IMR-90 (cell line): ENCODE results near the gene LINC01488. TPM values are rescaled to one million over a fixed set of nuclear protein-coding genes. Genes with fewer than 3 reads are reported as not detected.

Experiments
- ATAC-seq: fragments of 200-7000 bp; cut with Tn5 transposase; 2 replicates; pipeline ENCODE4 v1.9.1; 2020; ENCODE audit warnings: low read depth, mild to moderate bottlenecking, moderate library complexity
- BruUV-seq: library from RNA; stranded (reverse); fragments of 400-500 nt; replicated peaks from 2 replicates; lab custom pipeline; 2021; lab: Mats Ljungman, UMichigan
- CTCF ChIA-PET: fragments of 300-600 bp; formaldehyde crosslinking; extraction: SDS; loops from one replicate; lab custom pipeline; 2021; ENCODE audit warnings: antibody characterized with exemption; lab: Yijun Ruan, JAX
- POLR2A ChIA-PET: fragments of 300-600 bp; sonication (Branson Sonifier 250); formaldehyde crosslinking; loops from one replicate; lab custom pipeline; 2022; ENCODE audit warnings: antibody characterized with exemption; ENCODE audit not compliant: unreplicated experiment; lab: Charles Lee
- DNase-seq: peaks from one replicate; pipeline ENCODE4 v3.0.0; 2013
- H2AFZ ChIP-seq: replicated peaks from 2 replicates; pipeline ENCODE3; 2013; ENCODE audit warnings: low read length, mild to moderate bottlenecking; ENCODE audit not compliant: poor library complexity
- H2AK5ac ChIP-seq: 2 replicates; pipeline ENCODE4 v1.6.1; 2013; ENCODE audit warnings: low read depth, low read length, inconsistent platforms
- H2AK9ac ChIP-seq: replicated peaks from 2 replicates; pipeline ENCODE3; 2013; ENCODE audit warnings: mild to moderate bottlenecking, low read depth, low read length, moderate library complexity; ENCODE audit not compliant: poor library complexity
- H2BK120ac ChIP-seq: 2 replicates; pipeline ENCODE4 v1.6.1; 2013; ENCODE audit warnings: low read depth, low read length, inconsistent platforms
- H2BK15ac ChIP-seq: 3 replicates; pipeline ENCODE4 v1.6.1; 2013; ENCODE audit warnings: low read depth, low read length, inconsistent platforms
- H2BK20ac ChIP-seq: 2 replicates; pipeline ENCODE4 v1.6.1; 2013; ENCODE audit warnings: low read depth, mild to moderate bottlenecking, inconsistent platforms, low read length, moderate library complexity
- H2BK5ac ChIP-seq: 2 replicates; pipeline ENCODE4 v1.6.1; 2013; ENCODE audit warnings: mild to moderate bottlenecking, low read depth, low read length, inconsistent platforms; ENCODE audit not compliant: poor library complexity, severe bottlenecking
- H3K14ac ChIP-seq: replicated peaks from 2 replicates; pipeline ENCODE4 v1.6.1; 2013; ENCODE audit warnings: low read depth, low read length, inconsistent platforms
- H3K18ac ChIP-seq: 2 replicates; pipeline ENCODE4 v1.6.1; 2013; ENCODE audit warnings: low read depth, low read length, control low read depth
- H3K23ac ChIP-seq: 2 replicates; pipeline ENCODE4 v1.6.1; 2013; ENCODE audit warnings: low read depth, low read length, inconsistent platforms
- H3K27ac ChIP-seq: 2 replicates; pipeline ENCODE4 v1.5.1; 2013; ENCODE audit warnings: mild to moderate bottlenecking, control low read depth, low read length; ENCODE audit not compliant: insufficient read depth
- H3K27me3 ChIP-seq: 2 replicates; pipeline ENCODE4 v1.6.1; 2013; ENCODE audit warnings: low read length; ENCODE audit not compliant: control insufficient read depth, insufficient read depth
- H3K36me3 ChIP-seq: 2 replicates; pipeline ENCODE4 v1.6.1; 2013; ENCODE audit warnings: low read length, mixed read lengths; ENCODE audit not compliant: control insufficient read depth, insufficient read depth
- H3K4ac ChIP-seq: 2 replicates; pipeline ENCODE4 v1.6.1; 2013; ENCODE audit warnings: low read depth, low read length, inconsistent platforms
- H3K4me1 ChIP-seq: 2 replicates; pipeline ENCODE4 v1.6.1; 2013; ENCODE audit warnings: low read length, mixed read lengths; ENCODE audit not compliant: control insufficient read depth, insufficient read depth
- H3K4me2 ChIP-seq: 2 replicates; pipeline ENCODE4 v1.6.1; 2013; ENCODE audit warnings: low read depth, mild to moderate bottlenecking, control low read depth, low read length, moderate library complexity
- H3K4me3 ChIP-seq: 2 replicates; pipeline ENCODE4 v1.5.1; 2013; ENCODE audit warnings: low read depth, mild to moderate bottlenecking, control low read depth, low read length, moderate library complexity; ENCODE audit not compliant: insufficient read depth
- H3K56ac ChIP-seq: 2 replicates; pipeline ENCODE4 v1.6.1; 2013; ENCODE audit warnings: low read length, inconsistent platforms; ENCODE audit not compliant: insufficient read depth; ENCODE audit errors: extremely low read depth
- H3K79me1 ChIP-seq, 2 experiments: 2 replicates each; pipeline ENCODE4 v1.6.1; 2013; ENCODE audit warnings: low read length in 2 of 2, inconsistent platforms in 1 of 2, low read depth in 1 of 2
- H3K9ac ChIP-seq: 2 replicates; pipeline ENCODE4 v1.6.1; 2013; ENCODE audit warnings: low read depth, low read length, control low read depth
- H3K9me1 ChIP-seq: 2 replicates; pipeline ENCODE4 v1.6.1; 2013; ENCODE audit warnings: low read length, inconsistent platforms; ENCODE audit not compliant: insufficient read depth
- H3K9me3 ChIP-seq: 2 replicates; pipeline ENCODE4 v1.6.1; 2013; ENCODE audit warnings: low read length; ENCODE audit not compliant: control insufficient read depth, insufficient read depth
- H4K20me1 ChIP-seq: 2 replicates; pipeline ENCODE4 v1.6.1; 2013; ENCODE audit warnings: low read length, inconsistent platforms; ENCODE audit not compliant: insufficient read depth
- H4K5ac ChIP-seq: 2 replicates; pipeline ENCODE4 v1.6.1; 2013; ENCODE audit warnings: mild to moderate bottlenecking, low read depth, low read length, control low read depth
- H4K8ac ChIP-seq, 2 experiments: 2 replicates each; pipeline ENCODE4 v1.6.1; 2013; ENCODE audit warnings: low read depth in 2 of 2, low read length in 2 of 2, control low read depth in 1 of 2, inconsistent platforms in 1 of 2
- H4K91ac ChIP-seq: 2 replicates; pipeline ENCODE4 v1.6.1; 2013; ENCODE audit warnings: low read depth, low read length, inconsistent platforms; ENCODE audit not compliant: insufficient read depth
- MAFK ChIP-seq: IDR thresholded peaks from 2 replicates; pipeline ENCODE4 v1.6.1; 2012; ENCODE audit warnings: low read depth, low read length, improper control_type of control experiment
- WGBS, 2 experiments: methylation state at CpG; one replicate each; pipeline versions ENCODE4 v1.1.5 to v1.1.7; 2013; ENCODE audit warnings: missing lambda C conversion rate in 2 of 2; ENCODE audit not compliant: insufficient read length in 1 of 2; ENCODE audit errors: extremely low coverage in 2 of 2; 5-methylcytosine and 5-hydroxymethylcytosine counted together
- dilution Hi-C: fragments of 300-500 bp; cut with HindIII; formaldehyde crosslinking; loops from one replicate; pipeline ENCODE4 v1.14.3; 2018; ENCODE audit warnings: low sequenced_read_pairs; ENCODE audit not compliant: unreplicated experiment
- in situ Hi-C: fragments of 300-500 bp; cut with MboI; formaldehyde crosslinking; loops from 3 replicates; pipeline ENCODE4 v1.14.3; 2019; ENCODE audit warnings: low sequenced_read_pairs, inconsistent platforms, mixed read lengths
- intact Hi-C: fragments of 100-400 bp; cut with micrococcal nuclease; formaldehyde crosslinking; loops from 2 replicates; pipeline ENCODE4 v1.10.0; 2022
- polyA plus RNA-seq, 3 experiments: library from polyadenylated mRNA; depleted of rRNA; stranded (reverse); fragments of >200 nt; gene quantifications; 2 replicates each; pipeline ENCODE4 v1.2.3, GENCODE V29; 2012; ENCODE audit warnings: low replicate concordance in 1 of 3
- total RNA-seq: library from RNA; depleted of rRNA; stranded (reverse); fragments of >200 nt; gene quantifications from 2 replicates; pipeline ENCODE4 v1.2.3, GENCODE V29; 2012

Gene LINC01488
- total and polyA plus RNA-seq, 2 of the 4 experiments (the other 2 are of a cell fraction) = not detected

GRCh38 chr11:69533296-69534165 lies 52.1 kb downstream of the LINC01488 start:
- H4K5ac ChIP-seq = no peak overlapping the region
- H2AK9ac ChIP-seq = no peak overlapping the region
- no peak overlapping the region for H2BK20ac ChIP-seq
- H3K4ac ChIP-seq = no peak overlapping the region
- ATAC-seq = no peak
- in situ Hi-C loops (no loop called here), dilution Hi-C loops (no loop called here), intact Hi-C loops (no loop called here)
- no peak overlapping the region for H3K23ac ChIP-seq
- H4K8ac ChIP-seq = no peak overlapping the region
- no peak overlapping the region for H3K9ac ChIP-seq
- peaks cover 21% of the 10 kb centered on the region for H3K27me3 ChIP-seq
- no peaks in the 10 kb centered on the region for H3K9me3 ChIP-seq
- H3K18ac ChIP-seq = no peak overlapping the region
- H3K14ac ChIP-seq = no peak overlapping the region
- no peak overlapping the region for H4K91ac ChIP-seq
- WGBS, 2 experiments = 64% methylated on average over 13 of the region's 23 CpGs; no CpG with 5 or more reads in 1 of the 2 experiments
- no peaks in the 10 kb centered on the region for H3K36me3 ChIP-seq
- H3K56ac ChIP-seq = no peak overlapping the region
- CTCF ChIA-PET = no interaction called here
- H3K4me2 ChIP-seq = no peak overlapping the region
- BruUV-seq = no TSS peak
- no peaks in the 10 kb centered on the region for H4K20me1 ChIP-seq
- no peak for TF ChIP-seq MAFK
- no peak overlapping the region for H2BK15ac ChIP-seq
- H3K27ac ChIP-seq = no peak overlapping the region
- H2BK120ac ChIP-seq = no peak overlapping the region
- no peak overlapping the region for H2AK5ac ChIP-seq
- no peak overlapping the region for H3K4me3 ChIP-seq
- no peaks in the 10 kb centered on the region for H3K4me1 ChIP-seq
- no peak overlapping the region for H2AFZ ChIP-seq
- H3K9me1 ChIP-seq = no peaks in the 10 kb centered on the region
- DNase-seq = no peak
- no peaks in the 10 kb centered on the region for H3K79me1 ChIP-seq
- POLR2A ChIA-PET = no interaction called here
- H2BK5ac ChIP-seq = no peak overlapping the region
